Calu3 (cell line): ENCODE data around the gene CRB2. TPM values are rescaled to one million over a fixed set of nuclear protein-coding genes. Genes with fewer than 3 reads are reported as not detected.

Experiments
- BruUV-seq: library from RNA; stranded (reverse); fragments of 400-500 nt; replicated peaks from 2 replicates; lab custom pipeline; 2021; lab: Mats Ljungman, UMichigan
- CTCF ChIA-PET: fragments of 300-600 bp; sonication (Branson Sonifier 250); formaldehyde crosslinking; loops from one replicate; lab custom pipeline; 2022; ENCODE audit warnings: antibody characterized with exemption; lab: Charles Lee
- DNase-seq: peaks from one replicate; pipeline ENCODE4 v3.0.0; 2022
- H3K27ac Mint-ChIP-seq: one replicate; pipeline ENCODE4 v1.8.0; 2022; ENCODE audit warnings: mixed read lengths; ENCODE audit not compliant: unreplicated experiment
- H3K27me3 Mint-ChIP-seq: one replicate; pipeline ENCODE4 v1.8.0; 2022; ENCODE audit warnings: mixed read lengths; ENCODE audit not compliant: unreplicated experiment
- H3K36me3 Mint-ChIP-seq: one replicate; pipeline ENCODE4 v1.8.0; 2022; ENCODE audit warnings: mild to moderate bottlenecking, moderate library complexity, mixed read lengths; ENCODE audit not compliant: insufficient read depth, unreplicated experiment
- H3K4me1 Mint-ChIP-seq: one replicate; pipeline ENCODE4 v1.8.0; 2022; ENCODE audit warnings: mild to moderate bottlenecking, low read depth, mixed read lengths; ENCODE audit not compliant: unreplicated experiment
- H3K4me3 Mint-ChIP-seq: one replicate; pipeline ENCODE4 v1.8.0; 2022; ENCODE audit warnings: mild to moderate bottlenecking, low read depth, moderate library complexity, mixed read lengths; ENCODE audit not compliant: unreplicated experiment
- H3K9me3 Mint-ChIP-seq: one replicate; pipeline ENCODE4 v1.8.0; 2022; ENCODE audit warnings: low read depth, mixed read lengths; ENCODE audit not compliant: unreplicated experiment
- intact Hi-C: fragments of 100-400 bp; cut with micrococcal nuclease; formaldehyde crosslinking; loops from one replicate; pipeline ENCODE4 v1.10.0; 2022; ENCODE audit not compliant: unreplicated experiment
- total RNA-seq: library from RNA; stranded (reverse); gene quantifications from 2 replicates; pipeline ENCODE4 v1.2.3, GENCODE V29; 2022
- TF ChIP-seq, protein P1 (sequence below): fragments of 200-600 bp; IDR thresholded peaks from one replicate; pipeline ENCODE4 v1.8.0; 2022; ENCODE audit warnings: antibody characterized with exemption; ENCODE audit not compliant: unreplicated experiment

The CRB2 gene
- total RNA-seq, 1 experiment from 2014 or later, result not detected

- CTCF ChIA-PET, result no interaction called here
- H3K36me3 Mint-ChIP-seq, result peaks cover 9% of the 10 kb centered on the region
- H3K9me3 Mint-ChIP-seq, result no peaks in the 10 kb centered on the region
- no peak for DNase-seq
- H3K4me3 Mint-ChIP-seq, result no peak overlapping the region
- BruUV-seq, result no TSS peak
- H3K27ac Mint-ChIP-seq, result no peak overlapping the region
- H3K4me1 Mint-ChIP-seq, result peaks cover 8% of the 10 kb centered on the region
- H3K27me3 Mint-ChIP-seq, result no peaks in the 10 kb centered on the region
- TF ChIP-seq, protein P1, sequence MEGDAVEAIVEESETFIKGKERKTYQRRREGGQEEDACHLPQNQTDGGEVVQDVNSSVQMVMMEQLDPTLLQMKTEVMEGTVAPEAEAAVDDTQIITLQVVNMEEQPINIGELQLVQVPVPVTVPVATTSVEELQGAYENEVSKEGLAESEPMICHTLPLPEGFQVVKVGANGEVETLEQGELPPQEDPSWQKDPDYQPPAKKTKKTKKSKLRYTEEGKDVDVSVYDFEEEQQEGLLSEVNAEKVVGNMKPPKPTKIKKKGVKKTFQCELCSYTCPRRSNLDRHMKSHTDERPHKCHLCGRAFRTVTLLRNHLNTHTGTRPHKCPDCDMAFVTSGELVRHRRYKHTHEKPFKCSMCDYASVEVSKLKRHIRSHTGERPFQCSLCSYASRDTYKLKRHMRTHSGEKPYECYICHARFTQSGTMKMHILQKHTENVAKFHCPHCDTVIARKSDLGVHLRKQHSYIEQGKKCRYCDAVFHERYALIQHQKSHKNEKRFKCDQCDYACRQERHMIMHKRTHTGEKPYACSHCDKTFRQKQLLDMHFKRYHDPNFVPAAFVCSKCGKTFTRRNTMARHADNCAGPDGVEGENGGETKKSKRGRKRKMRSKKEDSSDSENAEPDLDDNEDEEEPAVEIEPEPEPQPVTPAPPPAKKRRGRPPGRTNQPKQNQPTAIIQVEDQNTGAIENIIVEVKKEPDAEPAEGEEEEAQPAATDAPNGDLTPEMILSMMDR, result no peak
- intact Hi-C loops, result no loop called here
Observed at GRCh38 chr9:123421186-123421585, 65.2 kb downstream of the CRB2 start.

- Mint-ChIP-seq H3K4me1 (peaks cover 8% of the 10 kb centered on the region), H3K9me3 (no peaks in the 10 kb centered on the region), H3K27ac (no peak overlapping the region), H3K27me3 (no peaks in the 10 kb centered on the region), H3K36me3 (peaks cover 9% of the 10 kb centered on the region), H3K4me3 (no peak overlapping the region)
- TF ChIP-seq, protein P1, result no peak
- BruUV-seq, result no TSS peak
- intact Hi-C loops, result no loop called here
- DNase-seq, result no peak
- CTCF ChIA-PET, result no interaction called here
Observed at GRCh38 chr9:123421801-123422455, 65.9 kb downstream of the CRB2 start.

DNA sequence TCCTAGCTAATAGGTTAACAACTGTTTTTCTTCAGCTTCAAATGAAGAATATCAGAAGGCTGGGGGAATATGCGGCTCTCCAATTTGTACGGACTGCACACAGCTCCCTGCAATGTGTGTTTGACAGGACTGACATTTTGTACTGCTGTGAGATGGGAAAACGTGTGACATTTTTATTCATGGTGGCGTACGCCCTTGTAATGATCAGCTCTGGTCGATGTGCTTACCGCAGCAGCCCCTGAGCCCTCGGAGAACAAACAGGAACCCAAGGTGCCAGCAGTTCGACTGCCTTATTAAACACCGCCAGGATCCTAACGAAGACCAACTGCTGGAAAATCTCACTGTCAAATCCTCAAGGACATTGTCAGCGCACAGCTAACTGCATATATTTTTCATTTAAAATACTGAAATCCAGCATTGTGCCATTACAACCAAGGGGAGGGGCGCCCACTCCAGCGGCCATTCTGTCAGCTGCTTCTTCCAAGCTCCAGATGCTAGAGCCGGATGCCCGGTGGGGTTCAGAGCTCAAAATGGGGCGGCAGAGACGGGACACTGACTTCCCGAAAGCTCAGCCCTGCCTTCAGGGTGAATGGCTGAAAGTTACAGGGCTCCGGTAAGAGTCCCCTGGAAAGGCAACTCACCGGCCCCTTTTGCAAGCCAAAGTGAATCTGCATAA lies 66.8 kb downstream of the CRB2 start:
- H3K4me3 Mint-ChIP-seq, result no peak overlapping the region
- TF ChIP-seq, protein P1, result no peak
- no peaks in the 10 kb centered on the region for H3K9me3 Mint-ChIP-seq
- peaks cover 8% of the 10 kb centered on the region for H3K4me1 Mint-ChIP-seq
- H3K36me3 Mint-ChIP-seq, result peaks cover 9% of the 10 kb centered on the region
- H3K27ac Mint-ChIP-seq, result no peak overlapping the region
- intact Hi-C loops, result no loop called here
- CTCF ChIA-PET, result interaction anchor here (0.5 kb wide), 1 partner anchor 367 kb away, joined by 6 read pairs; no protein-coding TSS in a partner anchor
- no peak for DNase-seq
- no TSS peak for BruUV-seq
- H3K27me3 Mint-ChIP-seq, result no peaks in the 10 kb centered on the region

GRCh38 chr9:123423311-123423640 lies 67.3 kb downstream of the CRB2 start:
- DNase-seq, result no peak
- TF ChIP-seq, protein P1, result no peak
- peaks cover 8% of the 10 kb centered on the region for H3K4me1 Mint-ChIP-seq
- H3K9me3 Mint-ChIP-seq, result no peaks in the 10 kb centered on the region
- intact Hi-C loops, result no loop called here
- CTCF ChIA-PET, result interaction anchor here (0.5 kb wide), 1 partner anchor 368 kb away, joined by 6 read pairs; no protein-coding TSS in a partner anchor
- H3K27me3 Mint-ChIP-seq, result no peaks in the 10 kb centered on the region
- no TSS peak for BruUV-seq
- peaks cover 9% of the 10 kb centered on the region for H3K36me3 Mint-ChIP-seq
- no peak overlapping the region for H3K4me3 Mint-ChIP-seq
- no peak overlapping the region for H3K27ac Mint-ChIP-seq
